ENCODE data around the gene ZEB2.

- no peak for TF ChIP-seq CTCF (IDR thresholded peaks at IDR 0.05; ENCODE audit: insufficient read depth, low read length, poor library complexity, severe bottlenecking)
- no peak for TF ChIP-seq EZH2phosphoT487 (conservative IDR thresholded peaks at IDR 0.05; ENCODE audit: low read length)
These were observed 5.3 kb downstream of the ZEB2 start for GRCh38 chr2:144514616-144515091.

Data from SU-DHL-6 (cell line).